ENCODE data around the gene ARHGAP22. TPM values are rescaled to one million over a fixed set of nuclear protein-coding genes. Genes with fewer than 3 reads are reported as not detected.

The ARHGAP22 gene
- total RNA-seq, 1 experiment from 2014 or later: 1.8 TPM

DNA sequence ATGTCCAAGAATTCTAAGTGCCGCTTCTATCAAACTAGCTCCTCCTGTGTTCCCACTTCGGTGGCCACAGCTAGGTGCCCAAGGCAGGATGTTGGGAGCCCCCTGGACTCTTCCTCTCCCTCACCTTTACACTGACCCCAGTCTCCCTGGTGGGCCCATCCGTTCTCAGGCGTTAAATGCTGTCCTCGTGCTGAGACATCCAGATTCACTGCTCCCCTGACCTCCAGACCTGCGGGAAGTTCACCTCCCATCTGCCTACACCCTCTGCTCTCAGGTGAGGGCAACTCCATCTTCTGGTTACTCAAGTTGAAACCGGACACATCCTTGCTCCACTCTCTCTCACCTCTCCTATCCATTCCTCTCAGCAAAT, 114.3 kb downstream of the ARHGAP22 start:
- intact Hi-C loops (cut with micrococcal nuclease; ENCODE audit: unreplicated experiment) (no loop called here), in situ Hi-C loops (cut with HindIII; ENCODE audit: low pct_unique_long_range_greater_than_20kb, low sequenced_read_pairs) (no loop called here)
- H3K4me3 ChIP-seq (ENCODE audit: low read depth in 2 of 2, low read length in 2 of 2): no peak overlapping the region
- no peaks in the 10 kb centered on the region for H3K4me1 ChIP-seq (ENCODE audit: control insufficient read depth, insufficient read depth, low read length)
- ChIA-PET CTCF (no interaction called here), POLR2A (no interaction called here)
- no peaks in the 10 kb centered on the region for H3K36me3 ChIP-seq (ENCODE audit: control insufficient read depth, insufficient read depth, low read length)
- TF ChIP-seq, protein P1, sequence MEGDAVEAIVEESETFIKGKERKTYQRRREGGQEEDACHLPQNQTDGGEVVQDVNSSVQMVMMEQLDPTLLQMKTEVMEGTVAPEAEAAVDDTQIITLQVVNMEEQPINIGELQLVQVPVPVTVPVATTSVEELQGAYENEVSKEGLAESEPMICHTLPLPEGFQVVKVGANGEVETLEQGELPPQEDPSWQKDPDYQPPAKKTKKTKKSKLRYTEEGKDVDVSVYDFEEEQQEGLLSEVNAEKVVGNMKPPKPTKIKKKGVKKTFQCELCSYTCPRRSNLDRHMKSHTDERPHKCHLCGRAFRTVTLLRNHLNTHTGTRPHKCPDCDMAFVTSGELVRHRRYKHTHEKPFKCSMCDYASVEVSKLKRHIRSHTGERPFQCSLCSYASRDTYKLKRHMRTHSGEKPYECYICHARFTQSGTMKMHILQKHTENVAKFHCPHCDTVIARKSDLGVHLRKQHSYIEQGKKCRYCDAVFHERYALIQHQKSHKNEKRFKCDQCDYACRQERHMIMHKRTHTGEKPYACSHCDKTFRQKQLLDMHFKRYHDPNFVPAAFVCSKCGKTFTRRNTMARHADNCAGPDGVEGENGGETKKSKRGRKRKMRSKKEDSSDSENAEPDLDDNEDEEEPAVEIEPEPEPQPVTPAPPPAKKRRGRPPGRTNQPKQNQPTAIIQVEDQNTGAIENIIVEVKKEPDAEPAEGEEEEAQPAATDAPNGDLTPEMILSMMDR (IDR thresholded peaks at IDR 0.05): no peak
- TF ChIP-seq, protein P2, sequence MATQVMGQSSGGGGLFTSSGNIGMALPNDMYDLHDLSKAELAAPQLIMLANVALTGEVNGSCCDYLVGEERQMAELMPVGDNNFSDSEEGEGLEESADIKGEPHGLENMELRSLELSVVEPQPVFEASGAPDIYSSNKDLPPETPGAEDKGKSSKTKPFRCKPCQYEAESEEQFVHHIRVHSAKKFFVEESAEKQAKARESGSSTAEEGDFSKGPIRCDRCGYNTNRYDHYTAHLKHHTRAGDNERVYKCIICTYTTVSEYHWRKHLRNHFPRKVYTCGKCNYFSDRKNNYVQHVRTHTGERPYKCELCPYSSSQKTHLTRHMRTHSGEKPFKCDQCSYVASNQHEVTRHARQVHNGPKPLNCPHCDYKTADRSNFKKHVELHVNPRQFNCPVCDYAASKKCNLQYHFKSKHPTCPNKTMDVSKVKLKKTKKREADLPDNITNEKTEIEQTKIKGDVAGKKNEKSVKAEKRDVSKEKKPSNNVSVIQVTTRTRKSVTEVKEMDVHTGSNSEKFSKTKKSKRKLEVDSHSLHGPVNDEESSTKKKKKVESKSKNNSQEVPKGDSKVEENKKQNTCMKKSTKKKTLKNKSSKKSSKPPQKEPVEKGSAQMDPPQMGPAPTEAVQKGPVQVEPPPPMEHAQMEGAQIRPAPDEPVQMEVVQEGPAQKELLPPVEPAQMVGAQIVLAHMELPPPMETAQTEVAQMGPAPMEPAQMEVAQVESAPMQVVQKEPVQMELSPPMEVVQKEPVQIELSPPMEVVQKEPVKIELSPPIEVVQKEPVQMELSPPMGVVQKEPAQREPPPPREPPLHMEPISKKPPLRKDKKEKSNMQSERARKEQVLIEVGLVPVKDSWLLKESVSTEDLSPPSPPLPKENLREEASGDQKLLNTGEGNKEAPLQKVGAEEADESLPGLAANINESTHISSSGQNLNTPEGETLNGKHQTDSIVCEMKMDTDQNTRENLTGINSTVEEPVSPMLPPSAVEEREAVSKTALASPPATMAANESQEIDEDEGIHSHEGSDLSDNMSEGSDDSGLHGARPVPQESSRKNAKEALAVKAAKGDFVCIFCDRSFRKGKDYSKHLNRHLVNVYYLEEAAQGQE (IDR thresholded peaks at IDR 0.05; ENCODE audit: insufficient read depth in 1 of 2, low read depth in 2 of 2, low read length in 1 of 2): no peak
- TF ChIP-seq POLR2AphosphoS5 (IDR thresholded peaks at IDR 0.05; ENCODE audit: low read depth, low read length): no peak
- no peak for TF ChIP-seq TCF7L2 (IDR thresholded peaks at IDR 0.05; ENCODE audit: low read depth, low read length)
- TF ChIP-seq SIN3A (IDR thresholded peaks at IDR 0.05; ENCODE audit: borderline replicate concordance, insufficient read depth, low read depth, low read length): no peak
- no peak for ATAC-seq
- BruUV-seq (replicated peaks): no TSS peak
- no peaks in the 10 kb centered on the region for H3K9me3 ChIP-seq (ENCODE audit: control insufficient read depth, insufficient read depth, low read depth, low read length)
- no peak overlapping the region for H3K27ac ChIP-seq (ENCODE audit: low read length)
- H3K27me3 ChIP-seq (ENCODE audit: control insufficient read depth, insufficient read depth, low read length): peaks cover 5% of the 10 kb centered on the region; the same call in 1 of the 2 replicates
- no peak for DNase-seq (ENCODE audit: low read depth, low spot score)

DNA sequence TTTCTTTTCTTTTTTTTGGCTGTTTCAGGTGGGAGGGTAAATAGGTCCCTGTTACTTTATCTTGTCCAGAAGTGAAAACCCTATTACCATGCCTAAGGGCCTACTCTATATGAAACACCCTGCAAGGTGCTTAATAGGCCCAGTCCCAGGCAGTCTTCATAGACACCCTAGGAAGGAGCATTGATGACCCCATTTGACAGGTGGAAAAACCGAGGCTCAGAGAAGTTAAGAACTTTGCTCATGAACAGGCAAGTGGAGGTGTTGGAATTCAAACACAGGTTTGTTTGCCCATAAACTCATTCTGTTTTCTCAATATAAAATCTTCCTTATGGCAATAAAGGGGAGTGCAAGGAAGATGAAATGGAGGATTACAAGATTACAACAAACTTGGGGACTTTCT, 115.8 kb downstream of the ARHGAP22 start:
- ChIA-PET POLR2A (no interaction called here), CTCF (interaction anchor here (0.7 kb wide), 1 partner anchor 15 kb away, joined by 15 read pairs; no protein-coding TSS in a partner anchor)
- in situ Hi-C loops (cut with HindIII; ENCODE audit: low pct_unique_long_range_greater_than_20kb, low sequenced_read_pairs): no loop called here
- DNase-seq (ENCODE audit: low read depth, low spot score) (no peak), ATAC-seq (no peak)
- H3K9me3 ChIP-seq (ENCODE audit: control insufficient read depth, insufficient read depth, low read depth, low read length): no peaks in the 10 kb centered on the region
- intact Hi-C loops (cut with micrococcal nuclease; ENCODE audit: unreplicated experiment): no loop called here
- no peaks in the 10 kb centered on the region for H3K4me1 ChIP-seq (ENCODE audit: control insufficient read depth, insufficient read depth, low read length)
- H3K27me3 ChIP-seq (ENCODE audit: control insufficient read depth, insufficient read depth, low read length): peaks cover 14% of the 10 kb centered on the region; the same call in 1 of the 2 replicates
- H3K27ac ChIP-seq (ENCODE audit: low read length): no peak overlapping the region
- H3K36me3 ChIP-seq (ENCODE audit: control insufficient read depth, insufficient read depth, low read length): no peaks in the 10 kb centered on the region
- no peak overlapping the region for H3K4me3 ChIP-seq (ENCODE audit: low read depth in 2 of 2, low read length in 2 of 2)
- no TSS peak for BruUV-seq (replicated peaks)
- TF ChIP-seq TCF7L2 (IDR thresholded peaks at IDR 0.05; ENCODE audit: low read depth, low read length) (no peak), POLR2AphosphoS5 (IDR thresholded peaks at IDR 0.05; ENCODE audit: low read depth, low read length) (no peak), SIN3A (IDR thresholded peaks at IDR 0.05; ENCODE audit: borderline replicate concordance, insufficient read depth, low read depth, low read length) (no peak)
- TF ChIP-seq, protein P1 (IDR thresholded peaks at IDR 0.05): no peak
- TF ChIP-seq, protein P2 (IDR thresholded peaks at IDR 0.05; ENCODE audit: insufficient read depth in 1 of 2, low read depth in 2 of 2, low read length in 1 of 2): no peak
